Psoas muscle (tissue), 8 donors: Measurements from ENCODE around the gene KLF14. TPM values are rescaled to one million over a fixed set of nuclear protein-coding genes. Genes with fewer than 3 reads are reported as not detected.
"Not testable (repeated sequence)": the region's sequence is repeated elsewhere in the genome, so short reads cannot be mapped to it uniquely, and the experiment has no call there.

ENCODE experiments used
- ATAC-seq, 4 donors: fragments of 200-7000 bp; cut with Tn5 transposase; one replicate each; pipeline ENCODE4 v1.9.1; 2020; ENCODE audit warnings: moderate library complexity in 3 of 4, mild to moderate bottlenecking in 2 of 4
- DNase-seq, 2 donors: peaks; one replicate each; pipeline ENCODE4 v3.0.0-alpha.2; 2020
- H3K27ac ChIP-seq: fragments of 200-600 bp; one replicate; pipeline ENCODE4 v1.8.0; 2022
- H3K27me3 ChIP-seq, 3 donors: fragments of 200-600 bp in 1 of 3; one replicate each; pipeline versions ENCODE4 v1.6.1 to v1.8.0; 2013 to 2022; ENCODE audit warnings: low read length in 2 of 3, mild to moderate bottlenecking in 2 of 3, moderate library complexity in 1 of 3; ENCODE audit not compliant: insufficient read depth in 3 of 3
- H3K36me3 ChIP-seq, 2 donors: fragments of 200-600 bp in 1 of 2; one replicate each; pipeline versions ENCODE4 v1.6.1 to v1.8.0; 2013 to 2022; ENCODE audit warnings: low read depth in 1 of 2, mild to moderate bottlenecking in 1 of 2, moderate library complexity in 1 of 2; ENCODE audit not compliant: insufficient read depth in 1 of 2
- H3K4me1 ChIP-seq: fragments of 200-600 bp; one replicate; pipeline ENCODE4 v1.8.0; 2022
- H3K4me3 ChIP-seq: fragments of 200-600 bp; one replicate; pipeline ENCODE4 v1.8.0; 2022; ENCODE audit warnings: mild to moderate bottlenecking
- H3K9me3 ChIP-seq: fragments of 200-600 bp; one replicate; pipeline ENCODE4 v1.8.0; 2022
- CTCF ChIP-seq: fragments of 200-600 bp; IDR thresholded peaks from one replicate; pipeline ENCODE4 v1.8.0; 2022; ENCODE audit warnings: antibody characterized with exemption
- WGBS, 3 donors: extraction: QIAGEN DNeasy Blood & Tissue Kit; methylation state at CpG; one replicate each; pipeline versions ENCODE4 v1.1.6 to v1.1.7; 2013; 5-methylcytosine and 5-hydroxymethylcytosine counted together
- intact Hi-C, 2 donors: fragments of 100-400 bp; cut with DNase I; formaldehyde crosslinking; loops; one replicate each; pipeline versions ENCODE4 v1.11.0 to v1.14.2; 2022
- long read RNA-seq, 2 donors: library from polyadenylated mRNA; unstranded; transcript quantifications; one replicate each; pipeline ENCODE4 v2.0.0, GENCODE V29; 2021
- polyA plus RNA-seq, 3 donors: library from polyadenylated mRNA; stranded (reverse); fragments of 200-250 nt; gene quantifications; one replicate each; pipeline ENCODE4 v1.2.3, GENCODE V29; 2013
- total RNA-seq, 4 donors: library from RNA; stranded (reverse); fragmentation: NEBNext Ultra II Directional in 2 of 4; extraction: Animal tissue kit (Norgen Biotek cat#: 25700) in 2 of 4; gene quantifications; one replicate each; pipeline versions ENCODE4 v1.2.1 to v1.2.4, GENCODE V29; 2021 to 2023
- donor health status: healthy with polysubstance abuse.
- donor health status: DM: no; HTN: no; CAD: no; lungs with moderate emphysema.
- donor health status: Bipolar disorder and iron deficiency.
- donor health status: healthy.
- donor health status: DM: yes; HTN: yes; CAD: no.
- donor health status: DM: no; HTN: no; CAD: no.
- donor health status: DM: no; HTN: no; CAD: no.
- donor health status: DM: yes; HTN: yes; CAD: no.

KLF14 gene
- total RNA-seq (1 to 10 TPM in 2 of 4 donors, under 1 TPM in 2; 0.34 to 2.2 (median 0.86) TPM), polyA plus RNA-seq (1 to 10 TPM in 2 of 3 donors, under 1 TPM in 1; 0.48 to 1.5 (median 1.3) TPM)
- long read RNA-seq, donor 1, transcript KLF14-201 (1 exons, 2,942 nt) = major isoform, 6 of 6 reads
- long read RNA-seq, donor 1, partial matches to known transcripts = 0 of 6 reads
- long read RNA-seq, donor 1, other reads (novel, unspliced or antisense) = 0 of 6 reads
- long read RNA-seq, donor 2, transcript KLF14-201 (1 exons, 2,942 nt) = major isoform, 15 of 15 reads
- long read RNA-seq, donor 2, partial matches to known transcripts = 0 of 15 reads
- long read RNA-seq, donor 2, other reads (novel, unspliced or antisense) = 0 of 15 reads

- Histone ChIP-seq H3K36me3 (no peaks in the 10 kb centered on the region), H3K27ac (peak within 1 kb of the TSS; percentile 73), H3K27me3 (peaks cover 2 to 67% (median 12%) of the 10 kb centered on the region in 3 donors), H3K4me1 (no peaks in the 10 kb centered on the region), H3K4me3 (peak within 1 kb of the TSS; percentile 71), H3K9me3 (peaks cover 22% of the 10 kb centered on the region)
- DNase-seq (peak; percentile 37 to 72), ATAC-seq (peak; percentile 71 to 87 (median 76))
- WGBS, 3 donors = 1 to 7% (median 3%) methylated on average over 41 to 100 of the region's 100 CpGs
- intact Hi-C loops = no loop called here
- no peak for TF ChIP-seq CTCF
These were observed at the start of gene KLF14 for GRCh38 chr7:130733931-130734814. TSS of gene KLF14 (minus strand) at chr7:130734207. CDS start at chr7:130734033, 174 bp downstream.

- Histone ChIP-seq H3K4me1 (no peaks in the 10 kb centered on the region), H3K4me3 (no peak overlapping the region), H3K36me3 (no peaks in the 10 kb centered on the region), H3K27ac (no peak overlapping the region), H3K9me3 (no peaks in the 10 kb centered on the region), H3K27me3 (peaks cover 0 to 2% (median 0%) of the 10 kb centered on the region in 3 donors)
- intact Hi-C loops = no loop called here
- ATAC-seq (no peak), DNase-seq (no peak)
- no peak for TF ChIP-seq CTCF
These were observed 47.3 kb upstream of the KLF14 start for GRCh38 chr7:130781346-130781745.

GRCh38 chr7:130777426-130777825, 43.4 kb upstream of the KLF14 start:
- no peak for DNase-seq
- H3K27me3 ChIP-seq = peaks cover 0 to 2% (median 0%) of the 10 kb centered on the region in 3 donors
- 39 to 64% (median 50%) methylated on average over 2 of the region's 2 CpGs for WGBS, 3 donors
- no peaks in the 10 kb centered on the region for H3K36me3 ChIP-seq
- no peak overlapping the region for H3K27ac ChIP-seq
- H3K9me3 ChIP-seq = no peaks in the 10 kb centered on the region
- H3K4me3 ChIP-seq = no peak overlapping the region
- no peak for ATAC-seq
- TF ChIP-seq CTCF = no peak
- intact Hi-C loops = no loop called here
- H3K4me1 ChIP-seq = no peaks in the 10 kb centered on the region

- intact Hi-C loops = not testable (repeated sequence)
These were observed 38.4 kb upstream of the KLF14 start for GRCh38 chr7:130772456-130772855.

GRCh38 chr7:130768854-130769253, 34.8 kb upstream of the KLF14 start:
- H3K9me3 ChIP-seq = peaks cover 23% of the 10 kb centered on the region
- no peak for DNase-seq
- no peaks in the 10 kb centered on the region for H3K27me3 ChIP-seq
- H3K36me3 ChIP-seq = no peaks in the 10 kb centered on the region
- WGBS, 3 donors = 89 to 99% (median 94%) methylated on average over 1 of the region's 1 CpG
- no peaks in the 10 kb centered on the region for H3K4me1 ChIP-seq
- intact Hi-C loops = no loop called here
- no peak overlapping the region for H3K27ac ChIP-seq
- no peak overlapping the region for H3K4me3 ChIP-seq
- no peak for TF ChIP-seq CTCF
- no peak for ATAC-seq

More at GRCh38 chr7:130772456-130772855, 38.4 kb upstream of the KLF14 start:
- H3K27ac ChIP-seq, H3K36me3 ChIP-seq, H3K4me3 ChIP-seq, DNase-seq, H3K4me1 ChIP-seq, ATAC-seq, H3K27me3 ChIP-seq: not testable (repeated sequence)
- WGBS, 3 donors = 87 to 91% (median 90%) methylated on average over 5 of the region's 5 CpGs
- peaks cover 23% of the 10 kb centered on the region for H3K9me3 ChIP-seq

GRCh38 chr7:130764569-130764968, 30.6 kb upstream of the KLF14 start:
- intact Hi-C loops, H3K27me3 ChIP-seq, DNase-seq, H3K4me1 ChIP-seq, ATAC-seq, H3K4me3 ChIP-seq, H3K36me3 ChIP-seq, H3K27ac ChIP-seq: not testable (repeated sequence)
- WGBS, 3 donors = 74 to 95% (median 92%) methylated on average over 4 of the region's 4 CpGs
- peaks cover 18% of the 10 kb centered on the region for H3K9me3 ChIP-seq
